ENCODE data around the gene WDTC1. TPM values are rescaled to one million over a fixed set of nuclear protein-coding genes. Genes with fewer than 3 reads are reported as not detected.

Gene WDTC1
- total and polyA plus RNA-seq, 2 of the 13 experiments (the other 11 are each of a cell fraction or from before 2014, with no cell fraction given), result 5.5 TPM

DNA sequence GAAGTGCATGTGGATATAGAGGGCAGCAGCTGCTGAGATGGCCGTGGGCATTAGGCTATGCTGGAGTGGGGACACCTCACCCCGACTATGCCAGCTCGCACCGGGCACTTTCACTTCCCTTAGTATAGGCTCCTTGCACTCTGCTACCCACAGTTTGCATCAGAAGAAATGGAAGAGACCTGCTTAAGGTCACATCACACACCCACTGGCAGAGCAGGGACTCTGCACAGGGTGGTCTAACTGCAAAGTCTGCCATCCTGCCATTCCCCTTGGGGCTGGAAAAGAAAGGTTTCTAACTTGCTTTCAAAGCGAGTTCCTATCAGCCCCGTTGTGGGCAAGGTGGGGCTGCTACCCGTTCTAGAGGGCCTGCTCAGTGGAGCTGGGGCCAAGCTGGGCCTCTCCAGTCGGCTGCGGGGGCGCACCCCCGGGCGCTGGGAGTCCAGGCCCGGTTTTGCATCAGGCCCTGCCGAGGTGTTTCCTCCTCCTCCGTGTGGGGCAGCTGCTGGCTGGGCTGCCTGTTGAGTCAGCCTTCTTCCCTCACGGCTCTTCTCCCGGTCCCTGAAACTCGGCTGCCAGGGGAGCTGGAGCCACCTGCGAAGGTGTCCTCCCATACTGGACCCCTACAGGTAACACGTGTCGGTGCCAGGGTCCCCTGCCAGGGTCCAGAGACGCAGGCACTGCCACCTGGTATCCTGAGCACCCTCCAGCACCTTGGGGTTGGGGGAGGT, 107.3 kb downstream of the WDTC1 start, which contains the start of gene SYTL1 (continued):
- TF ChIP-seq, protein P1, sequence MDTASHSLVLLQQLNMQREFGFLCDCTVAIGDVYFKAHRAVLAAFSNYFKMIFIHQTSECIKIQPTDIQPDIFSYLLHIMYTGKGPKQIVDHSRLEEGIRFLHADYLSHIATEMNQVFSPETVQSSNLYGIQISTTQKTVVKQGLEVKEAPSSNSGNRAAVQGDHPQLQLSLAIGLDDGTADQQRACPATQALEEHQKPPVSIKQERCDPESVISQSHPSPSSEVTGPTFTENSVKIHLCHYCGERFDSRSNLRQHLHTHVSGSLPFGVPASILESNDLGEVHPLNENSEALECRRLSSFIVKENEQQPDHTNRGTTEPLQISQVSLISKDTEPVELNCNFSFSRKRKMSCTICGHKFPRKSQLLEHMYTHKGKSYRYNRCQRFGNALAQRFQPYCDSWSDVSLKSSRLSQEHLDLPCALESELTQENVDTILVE (CRISPR knock-in tag; IDR thresholded peaks at IDR 0.05), result peak; percentile 61; the same call in 1 of the 2 replicates
- no peak for TF ChIP-seq ATM (IDR thresholded peaks at IDR 0.05; ENCODE audit: borderline replicate concordance)
- TF ChIP-seq, protein P2, sequence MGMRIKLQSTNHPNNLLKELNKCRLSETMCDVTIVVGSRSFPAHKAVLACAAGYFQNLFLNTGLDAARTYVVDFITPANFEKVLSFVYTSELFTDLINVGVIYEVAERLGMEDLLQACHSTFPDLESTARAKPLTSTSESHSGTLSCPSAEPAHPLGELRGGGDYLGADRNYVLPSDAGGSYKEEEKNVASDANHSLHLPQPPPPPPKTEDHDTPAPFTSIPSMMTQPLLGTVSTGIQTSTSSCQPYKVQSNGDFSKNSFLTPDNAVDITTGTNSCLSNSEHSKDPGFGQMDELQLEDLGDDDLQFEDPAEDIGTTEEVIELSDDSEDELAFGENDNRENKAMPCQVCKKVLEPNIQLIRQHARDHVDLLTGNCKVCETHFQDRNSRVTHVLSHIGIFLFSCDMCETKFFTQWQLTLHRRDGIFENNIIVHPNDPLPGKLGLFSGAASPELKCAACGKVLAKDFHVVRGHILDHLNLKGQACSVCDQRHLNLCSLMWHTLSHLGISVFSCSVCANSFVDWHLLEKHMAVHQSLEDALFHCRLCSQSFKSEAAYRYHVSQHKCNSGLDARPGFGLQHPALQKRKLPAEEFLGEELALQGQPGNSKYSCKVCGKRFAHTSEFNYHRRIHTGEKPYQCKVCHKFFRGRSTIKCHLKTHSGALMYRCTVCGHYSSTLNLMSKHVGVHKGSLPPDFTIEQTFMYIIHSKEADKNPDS (CRISPR knock-in tag; IDR thresholded peaks at IDR 0.05), result no peak
- TF ChIP-seq SATB2 (CRISPR knock-in tag; IDR thresholded peaks at IDR 0.05), result no peak
- TF ChIP-seq SMAD9 (CRISPR knock-in tag; IDR thresholded peaks at IDR 0.05), result no peak
- TF ChIP-seq ZNF598 (CRISPR knock-in tag; IDR thresholded peaks at IDR 0.05; ENCODE audit: borderline replicate concordance), result no peak
- TF ChIP-seq ZNF331 (CRISPR knock-in tag; IDR thresholded peaks at IDR 0.05), result peak; percentile 62
- TF ChIP-seq, protein P3, sequence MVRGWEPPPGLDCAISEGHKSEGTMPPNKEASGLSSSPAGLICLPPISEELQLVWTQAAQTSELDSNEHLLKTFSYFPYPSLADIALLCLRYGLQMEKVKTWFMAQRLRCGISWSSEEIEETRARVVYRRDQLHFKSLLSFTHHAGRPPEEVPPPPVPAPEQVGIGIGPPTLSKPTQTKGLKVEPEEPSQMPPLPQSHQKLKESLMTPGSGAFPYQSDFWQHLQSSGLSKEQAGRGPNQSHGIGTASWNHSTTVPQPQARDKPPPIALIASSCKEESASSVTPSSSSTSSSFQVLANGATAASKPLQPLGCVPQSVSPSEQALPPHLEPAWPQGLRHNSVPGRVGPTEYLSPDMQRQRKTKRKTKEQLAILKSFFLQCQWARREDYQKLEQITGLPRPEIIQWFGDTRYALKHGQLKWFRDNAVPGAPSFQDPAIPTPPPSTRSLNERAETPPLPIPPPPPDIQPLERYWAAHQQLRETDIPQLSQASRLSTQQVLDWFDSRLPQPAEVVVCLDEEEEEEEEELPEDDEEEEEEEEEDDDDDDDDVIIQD (CRISPR knock-in tag; IDR thresholded peaks at IDR 0.05; ENCODE audit: low read depth), result no peak
- TF ChIP-seq YY1 (IDR thresholded peaks at IDR 0.05; ENCODE audit: insufficient read depth, insufficient replicate concordance, low read depth, low read length), result peak; percentile 65
- TF ChIP-seq, protein P4, sequence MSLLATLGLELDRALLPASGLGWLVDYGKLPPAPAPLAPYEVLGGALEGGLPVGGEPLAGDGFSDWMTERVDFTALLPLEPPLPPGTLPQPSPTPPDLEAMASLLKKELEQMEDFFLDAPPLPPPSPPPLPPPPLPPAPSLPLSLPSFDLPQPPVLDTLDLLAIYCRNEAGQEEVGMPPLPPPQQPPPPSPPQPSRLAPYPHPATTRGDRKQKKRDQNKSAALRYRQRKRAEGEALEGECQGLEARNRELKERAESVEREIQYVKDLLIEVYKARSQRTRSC (CRISPR knock-in tag; IDR thresholded peaks at IDR 0.05; ENCODE audit: low read depth), result no peak
- no peak for TF ChIP-seq ZBTB20 (CRISPR knock-in tag; IDR thresholded peaks at IDR 0.05; ENCODE audit: borderline replicate concordance, low read depth)
- no peak for TF ChIP-seq MBNL3 (CRISPR knock-in tag; conservative IDR thresholded peaks at IDR 0.05)
- no peak for TF ChIP-seq AHR (CRISPR knock-in tag; IDR thresholded peaks at IDR 0.05)
- no peak for TF ChIP-seq HHEX (CRISPR knock-in tag; IDR thresholded peaks at IDR 0.05)
- no peak for TF ChIP-seq ZNF720 (CRISPR knock-in tag; IDR thresholded peaks at IDR 0.05)
- TF ChIP-seq, protein P5, sequence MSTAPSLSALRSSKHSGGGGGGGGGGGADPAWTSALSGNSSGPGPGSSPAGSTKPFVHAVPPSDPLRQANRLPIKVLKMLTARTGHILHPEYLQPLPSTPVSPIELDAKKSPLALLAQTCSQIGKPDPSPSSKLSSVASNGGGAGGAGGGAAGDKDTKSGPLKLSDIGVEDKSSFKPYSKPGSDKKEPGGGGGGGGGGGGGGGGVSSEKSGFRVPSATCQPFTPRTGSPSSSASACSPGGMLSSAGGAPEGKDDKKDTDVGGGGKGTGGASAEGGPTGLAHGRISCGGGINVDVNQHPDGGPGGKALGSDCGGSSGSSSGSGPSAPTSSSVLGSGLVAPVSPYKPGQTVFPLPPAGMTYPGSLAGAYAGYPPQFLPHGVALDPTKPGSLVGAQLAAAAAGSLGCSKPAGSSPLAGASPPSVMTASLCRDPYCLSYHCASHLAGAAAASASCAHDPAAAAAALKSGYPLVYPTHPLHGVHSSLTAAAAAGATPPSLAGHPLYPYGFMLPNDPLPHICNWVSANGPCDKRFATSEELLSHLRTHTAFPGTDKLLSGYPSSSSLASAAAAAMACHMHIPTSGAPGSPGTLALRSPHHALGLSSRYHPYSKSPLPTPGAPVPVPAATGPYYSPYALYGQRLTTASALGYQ (CRISPR knock-in tag; IDR thresholded peaks at IDR 0.05), result no peak
- TF ChIP-seq ZNF557 (CRISPR knock-in tag; IDR thresholded peaks at IDR 0.05), result no peak
- TF ChIP-seq, protein P6, sequence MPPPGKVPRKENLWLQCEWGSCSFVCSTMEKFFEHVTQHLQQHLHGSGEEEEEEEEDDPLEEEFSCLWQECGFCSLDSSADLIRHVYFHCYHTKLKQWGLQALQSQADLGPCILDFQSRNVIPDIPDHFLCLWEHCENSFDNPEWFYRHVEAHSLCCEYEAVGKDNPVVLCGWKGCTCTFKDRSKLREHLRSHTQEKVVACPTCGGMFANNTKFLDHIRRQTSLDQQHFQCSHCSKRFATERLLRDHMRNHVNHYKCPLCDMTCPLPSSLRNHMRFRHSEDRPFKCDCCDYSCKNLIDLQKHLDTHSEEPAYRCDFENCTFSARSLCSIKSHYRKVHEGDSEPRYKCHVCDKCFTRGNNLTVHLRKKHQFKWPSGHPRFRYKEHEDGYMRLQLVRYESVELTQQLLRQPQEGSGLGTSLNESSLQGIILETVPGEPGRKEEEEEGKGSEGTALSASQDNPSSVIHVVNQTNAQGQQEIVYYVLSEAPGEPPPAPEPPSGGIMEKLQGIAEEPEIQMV (CRISPR knock-in tag; IDR thresholded peaks at IDR 0.05; ENCODE audit: low read depth), result no peak
- TF ChIP-seq ZNF878 (CRISPR knock-in tag; IDR thresholded peaks at IDR 0.05), result no peak
- 0 out of 4 replicates have a peak, but pooled peaks of 1 of the 2 experiments have one; percentile 23 for TF ChIP-seq MAFK (conservative IDR thresholded peaks at IDR 0.05 in 1 of 2, IDR thresholded peaks at IDR 0.05 in 1 of 2; ENCODE audit: low read length in 2 of 2)
- 0 out of 2 replicates have a peak, but pooled peaks have one; percentile 64 for TF ChIP-seq ZBTB38 (CRISPR knock-in tag; IDR thresholded peaks at IDR 0.05)
- no peak for TF ChIP-seq TEAD2 (CRISPR knock-in tag; IDR thresholded peaks at IDR 0.05)
